HCEC 1CT (cell line): Measurements from ENCODE around the gene EEF1AKMT4.

ENCODE experiments used
- DNase-seq: peaks from one replicate; pipeline ENCODE4 v3.0.0-alpha.2; 2017

Gene EEF1AKMT4

GRCh38 chr3:184249412-184250166, at the start of gene EEF1AKMT4:
EEF1AKMT4 (plus strand) TSS chr3:184249672; CDS start chr3:184249695, 23 bp downstream.
- DNase-seq: peak; percentile 99

- DNase-seq: no peak
Observed at GRCh38 chr3:184200825-184201224, 48.6 kb upstream of the EEF1AKMT4 start.

- DNase-seq: no peak
Observed at GRCh38 chr3:184203526-184203925, 45.9 kb upstream of the EEF1AKMT4 start.

DNA sequence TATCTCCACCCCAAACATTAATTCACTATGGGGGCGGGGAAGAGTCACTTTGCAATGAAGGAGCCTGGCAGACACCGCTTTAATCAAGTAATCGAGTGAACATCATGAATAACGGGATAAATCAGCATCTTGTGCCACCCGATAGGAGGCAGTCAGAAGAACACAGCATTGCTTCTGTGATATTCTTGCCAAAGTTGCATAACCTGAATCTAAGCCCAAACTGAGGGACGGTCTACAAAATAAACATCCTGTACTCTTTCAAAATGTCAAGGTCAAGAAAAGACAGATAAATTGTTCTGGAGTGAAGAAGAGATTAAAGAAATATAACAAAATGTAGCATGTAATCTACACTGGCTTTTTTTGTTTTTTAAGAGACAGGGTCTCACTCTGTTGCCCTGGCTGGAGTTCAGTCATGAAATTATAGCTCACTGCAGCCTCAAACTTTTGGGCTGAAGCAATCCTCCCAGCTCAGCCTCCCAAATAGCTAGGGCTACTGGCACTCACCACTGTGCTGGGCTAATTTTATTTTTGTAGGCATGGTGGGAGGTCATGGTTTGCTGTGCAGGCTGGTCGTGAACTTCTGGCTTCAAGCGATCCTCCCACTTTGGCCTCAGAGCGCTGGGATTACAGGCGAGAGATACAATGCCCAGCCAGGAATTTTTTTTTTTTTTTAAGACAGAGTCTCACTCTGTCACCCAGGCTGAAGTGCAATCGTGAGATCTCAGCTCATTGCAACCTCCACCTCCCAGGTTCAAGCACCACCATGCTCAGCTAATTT, 40.1 kb upstream of the EEF1AKMT4 start:
- DNase-seq: no peak

GRCh38 chr3:184211297-184211696, 38.2 kb upstream of the EEF1AKMT4 start:
- DNase-seq: no peak

- DNase-seq: no peak
Observed at GRCh38 chr3:184211718-184212117, 37.8 kb upstream of the EEF1AKMT4 start.

DNA sequence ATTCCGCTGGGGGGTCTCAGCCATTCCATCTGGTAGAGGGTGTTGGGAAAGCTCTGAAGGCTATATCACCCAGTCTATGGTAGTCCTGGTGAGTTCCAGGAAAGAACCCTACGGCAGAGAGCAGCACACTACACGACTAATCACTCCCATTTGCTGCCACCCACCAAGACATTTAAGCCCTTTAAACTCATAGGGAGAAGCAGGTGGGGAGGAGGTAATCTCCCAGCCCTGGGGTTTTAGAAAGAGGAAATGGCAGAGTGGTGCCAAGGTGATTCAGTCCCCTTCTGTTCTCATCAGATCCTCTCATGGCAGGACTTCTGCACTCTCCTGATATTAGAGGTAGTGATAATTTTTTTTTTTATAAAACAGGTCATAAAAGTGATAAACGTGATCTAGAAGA, 30.7 kb upstream of the EEF1AKMT4 start:
- no peak for DNase-seq

DNA sequence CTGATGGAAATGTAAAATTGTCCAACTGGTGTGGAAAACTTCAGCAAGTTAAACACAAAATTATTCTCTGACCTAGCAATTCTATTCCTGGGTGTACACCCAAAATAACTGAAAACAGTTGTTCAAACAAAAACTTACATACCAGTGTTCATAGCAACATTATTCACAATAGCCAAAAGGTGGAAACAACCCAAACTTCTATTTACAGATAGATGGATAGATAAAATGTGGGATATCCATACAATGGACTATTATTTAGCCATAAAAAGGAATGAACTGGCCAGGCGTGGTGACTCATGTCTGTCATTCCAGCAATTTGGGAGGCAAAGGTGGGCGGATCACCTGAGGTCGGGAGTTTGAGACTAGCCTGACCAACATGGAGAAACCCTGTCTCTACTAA, 27.0 kb upstream of the EEF1AKMT4 start:
- DNase-seq: no peak

GRCh38 chr3:184223946-184224345, 25.5 kb upstream of the EEF1AKMT4 start:
- no peak for DNase-seq

DNA sequence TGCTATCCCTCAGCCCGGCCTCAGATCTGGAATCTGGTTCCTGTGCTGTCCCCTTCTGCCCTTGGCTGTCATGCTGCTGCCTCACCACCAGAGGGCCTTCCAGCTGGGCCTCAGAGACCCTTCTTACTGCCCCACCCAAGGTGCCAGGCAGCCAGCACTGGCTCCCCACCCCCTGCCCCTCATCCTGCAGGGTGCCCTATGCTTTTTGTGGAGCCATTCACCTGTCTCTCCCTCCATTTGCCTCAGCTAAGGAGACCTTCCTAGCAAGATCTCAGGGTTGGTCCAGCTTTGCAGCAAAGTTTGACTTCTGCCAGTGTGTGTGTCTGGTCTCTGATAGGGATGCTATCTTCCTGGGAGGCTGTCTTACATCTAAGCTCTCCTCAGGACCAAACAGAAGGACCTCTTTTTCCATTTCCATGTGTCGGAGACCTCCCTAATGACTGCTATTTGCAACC, 22.0 kb upstream of the EEF1AKMT4 start:
- peak; percentile 18 for DNase-seq

DNA sequence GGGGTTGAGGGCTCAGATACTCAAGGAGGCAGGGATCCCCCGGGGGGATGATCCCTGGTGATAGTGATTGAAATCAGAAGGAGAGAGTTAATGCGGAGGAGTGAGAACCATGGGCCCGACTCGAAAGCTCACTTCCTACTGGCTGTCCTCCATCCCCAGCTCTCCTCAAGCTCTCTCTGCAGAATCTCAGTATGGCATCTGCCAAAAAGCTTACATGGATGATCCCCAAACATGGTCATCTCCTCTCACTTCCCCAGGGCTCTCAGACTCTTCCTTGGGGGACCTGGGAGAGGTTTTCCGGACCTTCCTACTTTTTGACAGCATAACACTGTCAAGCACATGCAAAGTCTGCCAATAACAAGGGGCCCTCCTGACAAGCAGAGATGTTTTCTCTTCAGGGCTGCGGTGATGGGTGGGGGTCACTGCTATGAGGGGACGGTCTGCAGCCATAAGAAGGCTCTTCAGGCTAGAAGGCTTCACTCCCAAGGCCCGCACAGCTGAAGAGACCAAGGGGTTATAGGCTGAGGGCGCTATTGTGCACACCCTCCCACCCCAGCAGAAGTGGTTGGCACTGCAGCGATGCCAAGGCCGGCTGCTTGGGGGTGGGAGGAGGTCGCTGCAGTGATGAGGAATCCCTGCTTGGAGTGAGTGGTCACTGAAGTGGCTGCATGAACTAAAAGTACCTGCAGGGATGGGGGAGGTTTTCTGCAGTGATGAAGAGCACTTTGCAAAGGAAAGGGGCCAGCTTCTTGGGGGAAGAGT, 20.9 kb upstream of the EEF1AKMT4 start:
- no peak for DNase-seq

DNA sequence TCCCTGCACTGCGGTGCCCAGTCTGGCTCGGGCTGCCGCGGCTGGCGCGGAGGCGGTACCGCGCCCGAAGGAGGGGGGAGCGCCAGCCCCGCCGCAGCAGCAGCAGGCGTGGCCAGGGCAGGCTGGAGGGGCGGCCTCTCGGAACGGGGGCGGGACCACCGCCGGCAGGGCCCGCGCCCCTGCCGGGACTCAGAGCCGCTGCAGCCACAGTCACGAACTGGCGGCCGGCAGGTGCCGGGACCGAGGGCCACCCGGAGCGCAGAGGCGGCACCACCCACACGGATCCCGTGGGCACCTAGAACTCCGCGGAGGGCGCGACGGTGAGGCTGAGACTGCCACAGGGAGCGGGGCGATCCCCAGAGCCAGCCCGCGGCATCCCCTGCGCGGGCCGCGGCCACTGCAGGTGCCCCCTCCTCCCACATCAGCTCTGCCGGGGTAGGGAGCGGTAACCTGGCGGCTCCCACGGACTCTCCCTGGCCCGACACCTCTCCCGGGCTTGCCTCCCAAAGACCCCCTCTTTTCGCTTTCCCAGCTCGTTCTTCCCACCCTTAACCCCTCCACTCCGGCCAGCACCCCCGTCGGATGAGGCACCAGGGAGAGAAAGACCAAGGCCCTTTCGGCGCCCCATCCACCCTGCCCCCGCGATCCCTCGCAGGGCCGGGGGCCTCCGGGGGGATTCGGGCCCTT, 19.9 kb upstream of the EEF1AKMT4 start, which contains the start of gene VWA5B2:
Gene VWA5B2, plus strand, starts transcription at position 192 of the 687 bp plus-strand sequence. CDS start 944 bp downstream, outside the sequence.
- no peak for DNase-seq

DNA sequence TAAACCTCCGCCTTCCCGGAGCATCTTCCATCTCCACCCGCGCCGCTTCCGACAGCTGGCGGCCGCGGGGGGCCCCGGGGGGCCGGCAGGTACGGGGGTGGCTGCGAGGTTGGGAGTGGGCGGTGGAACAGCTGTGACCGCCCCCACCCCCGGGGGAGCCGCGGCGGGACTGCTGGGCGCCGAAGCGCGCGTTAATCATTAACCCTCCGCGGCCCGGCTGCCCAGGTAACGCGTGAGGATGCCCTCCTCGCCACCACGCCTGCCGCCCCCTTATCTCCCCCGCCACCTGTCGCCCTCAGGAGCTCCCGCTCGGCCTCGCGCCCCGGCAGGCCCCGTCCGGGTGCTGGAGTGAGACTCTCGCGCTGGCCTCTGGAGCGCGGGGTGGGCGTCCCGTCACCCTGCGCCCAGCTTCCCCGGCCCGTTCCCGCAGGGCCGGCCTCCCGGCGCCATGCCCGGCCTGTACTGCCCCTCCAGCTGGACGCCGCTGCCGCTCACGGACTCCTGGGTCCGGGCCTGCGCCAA, 19.3 kb upstream of the EEF1AKMT4 start:
- DNase-seq: no peak

DNA sequence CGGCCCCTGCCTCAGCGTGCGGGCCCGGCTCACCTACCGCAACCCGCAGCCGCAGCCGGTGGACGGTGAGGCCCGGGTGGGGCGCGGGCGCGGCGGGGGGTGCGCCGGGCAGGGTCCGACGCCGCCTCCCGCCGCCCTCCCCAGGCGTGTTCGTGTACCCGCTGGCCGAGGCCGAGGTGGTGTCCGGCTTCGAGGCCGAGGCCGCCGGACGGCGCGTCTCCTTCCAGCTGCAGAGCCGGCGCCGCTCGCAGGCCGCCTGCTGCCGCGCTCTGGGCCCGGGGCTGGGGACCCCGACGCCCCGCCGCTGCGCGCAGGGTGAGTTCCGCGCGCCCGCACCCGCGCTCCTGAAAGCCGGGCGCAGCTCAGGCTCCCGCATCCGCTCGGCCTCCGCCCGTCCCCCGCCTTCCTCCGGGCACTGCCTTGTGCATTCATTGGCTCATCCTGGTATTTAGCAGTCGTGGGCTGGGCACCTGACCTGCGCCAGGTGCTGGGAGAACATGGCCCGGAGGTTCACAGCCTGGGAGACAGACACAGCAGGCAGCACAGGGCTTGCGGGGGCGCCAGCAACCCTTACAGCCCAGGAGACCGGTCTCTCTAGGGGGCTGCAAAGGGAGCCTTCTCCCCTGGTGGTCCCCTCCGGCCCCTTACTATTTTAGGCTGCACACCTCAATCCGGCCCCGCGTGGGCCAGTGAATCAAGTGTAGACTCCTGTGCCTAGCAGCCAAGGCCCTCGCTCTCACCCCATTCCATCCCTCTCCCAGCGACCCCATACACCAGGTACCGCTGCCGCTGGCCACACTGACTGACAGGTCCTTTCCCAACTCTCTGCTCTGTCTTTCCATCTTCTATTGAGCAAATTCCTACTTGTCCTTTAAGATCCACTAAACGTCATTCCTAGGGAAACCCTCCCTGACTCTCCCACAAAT, 18.6 kb upstream of the EEF1AKMT4 start:
- no peak for DNase-seq

DNA sequence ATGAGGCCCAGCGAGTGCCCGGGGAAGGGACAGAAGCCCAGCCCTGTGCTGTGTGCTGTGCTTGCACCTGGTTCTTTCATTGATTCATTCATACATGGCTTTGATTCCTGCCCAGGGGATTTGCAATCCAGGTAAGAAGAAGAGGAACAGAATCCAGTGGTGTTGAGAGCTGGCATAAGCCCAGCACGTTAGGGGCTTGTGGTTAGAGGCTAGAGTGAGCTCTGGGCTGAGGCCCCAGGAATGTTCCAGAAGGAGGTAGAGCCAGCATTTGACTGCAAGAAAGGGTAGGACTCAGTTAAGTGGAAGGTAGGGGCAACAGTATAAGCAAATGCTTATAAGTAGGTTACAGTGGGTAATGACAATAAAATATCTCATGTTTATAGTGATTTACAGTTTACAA, 17.8 kb upstream of the EEF1AKMT4 start:
- no peak for DNase-seq

- DNase-seq: no peak
Observed at GRCh38 chr3:184233127-184233843, 16.2 kb upstream of the EEF1AKMT4 start.

DNA sequence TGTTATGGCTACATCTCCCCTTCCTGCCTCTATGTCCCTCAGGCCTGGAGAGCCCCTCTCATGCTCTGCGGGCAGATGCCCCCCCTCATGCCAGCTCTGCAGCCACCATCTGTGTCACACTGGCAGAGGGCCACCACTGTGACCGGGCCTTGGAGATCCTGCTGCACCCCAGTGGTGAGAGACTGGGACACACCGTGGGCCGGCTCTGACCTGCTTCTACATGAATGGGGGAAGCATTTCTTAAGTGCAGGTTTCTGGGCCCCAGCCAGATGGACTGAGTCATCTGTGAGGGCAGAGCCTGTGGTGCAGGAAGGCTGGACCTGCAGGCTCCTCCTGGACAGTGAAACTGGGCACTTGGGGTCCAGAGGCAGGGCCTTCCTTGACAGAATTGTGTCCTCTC, 15.2 kb upstream of the EEF1AKMT4 start:
- DNase-seq: peak; percentile 76

DNA sequence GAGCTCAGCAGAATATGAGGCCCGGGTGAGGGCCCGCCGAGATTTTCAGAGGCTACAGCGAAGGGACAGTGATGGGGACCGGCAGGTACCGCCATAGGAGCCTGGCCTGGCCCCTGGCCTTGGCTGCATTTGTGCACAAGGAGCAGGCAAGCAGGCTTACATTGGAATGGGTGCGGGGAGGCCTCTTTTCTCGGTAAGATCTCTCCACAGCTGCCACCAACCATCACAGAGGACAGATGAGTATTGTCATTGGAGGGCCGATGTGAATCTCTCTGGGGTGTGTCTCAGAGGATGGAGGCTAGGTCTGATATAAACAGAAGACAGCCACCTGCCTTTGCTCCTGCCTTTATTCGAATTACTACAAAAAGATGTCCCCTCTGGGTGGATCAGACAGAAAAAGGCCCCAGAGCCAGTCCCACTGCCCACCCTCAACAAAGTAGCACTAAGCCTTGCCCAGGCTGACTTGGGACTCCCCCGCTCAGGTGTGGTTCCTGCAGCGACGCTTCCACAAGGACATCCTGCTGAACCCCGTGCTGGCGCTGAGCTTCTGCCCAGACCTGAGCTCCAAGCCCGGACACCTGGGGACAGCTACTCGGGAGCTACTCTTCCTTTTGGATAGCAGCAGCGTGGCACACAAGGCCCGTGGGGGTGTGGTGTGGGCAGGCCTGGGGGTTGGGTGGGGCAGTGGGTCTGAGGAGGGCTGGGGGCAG, 14.6 kb upstream of the EEF1AKMT4 start:
- DNase-seq: no peak

DNA sequence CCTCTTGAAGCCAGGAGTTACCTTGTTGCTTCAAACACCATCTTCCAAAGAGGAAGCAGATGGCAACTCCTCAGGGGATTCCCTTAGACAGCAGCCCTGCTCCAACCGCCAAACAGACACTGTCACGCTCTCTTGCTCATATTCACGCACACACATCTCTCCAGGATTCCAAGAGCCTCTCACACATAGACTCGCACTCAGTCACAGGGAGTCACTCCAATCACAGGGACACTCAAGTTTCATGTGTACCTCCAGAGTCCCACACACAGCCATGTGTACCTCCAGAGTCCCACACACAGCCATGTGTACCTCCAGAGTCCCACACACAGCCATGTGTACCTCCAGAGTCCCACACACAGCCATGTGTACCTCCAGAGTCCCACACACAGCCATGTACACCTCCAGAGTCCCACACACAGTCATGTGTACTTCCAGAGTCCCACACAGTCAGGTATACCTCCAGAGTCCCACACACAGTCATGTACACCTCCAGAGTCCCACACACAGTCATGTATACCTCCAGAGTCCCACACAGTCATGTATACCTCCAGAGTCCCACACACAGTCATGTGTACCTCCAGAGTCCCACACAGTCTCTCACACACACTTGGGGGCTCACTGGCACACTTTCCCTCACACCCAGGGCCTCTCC, 14.0 kb upstream of the EEF1AKMT4 start:
- DNase-seq: no peak
